Thymus (tissue), 11 donors: Measurements from ENCODE around the gene ETHE1. TPM values are rescaled to one million over a fixed set of nuclear protein-coding genes. Genes with fewer than 3 reads are reported as not detected.

Source experiments
- DNase-seq, 9 donors: peaks; one replicate each; pipeline ENCODE4 v3.0.0-alpha.2; 2013; ENCODE audit warnings: low spot score in 9 of 9, low read depth in 6 of 9, missing footprints in 1 of 9
- H3K27ac ChIP-seq, 2 donors: one replicate each; pipeline ENCODE4 v1.5.1; 2013; ENCODE audit warnings: control low read depth in 1 of 2, low read depth in 1 of 2, low read length in 1 of 2, mild to moderate bottlenecking in 1 of 2, moderate library complexity in 1 of 2
- H3K27me3 ChIP-seq, 2 donors: one replicate each; pipeline ENCODE4 v1.5.1; 2013; ENCODE audit warnings: low read length in 1 of 2; ENCODE audit not compliant: control insufficient read depth in 2 of 2, insufficient read depth in 1 of 2
- H3K36me3 ChIP-seq, 2 donors: one replicate each; pipeline ENCODE4 v1.5.1; 2013; ENCODE audit warnings: low read length in 1 of 2, mild to moderate bottlenecking in 1 of 2, moderate library complexity in 1 of 2; ENCODE audit not compliant: control insufficient read depth in 2 of 2, insufficient read depth in 2 of 2
- H3K4me1 ChIP-seq, 2 donors: one replicate each; pipeline ENCODE4 v1.5.1; 2013; ENCODE audit warnings: low read length in 2 of 2; ENCODE audit not compliant: control insufficient read depth in 2 of 2, insufficient read depth in 2 of 2
- H3K4me3 ChIP-seq, 2 donors: one replicate each; pipeline ENCODE4 v1.5.1; 2013; ENCODE audit warnings: low read length in 2 of 2, control low read depth in 1 of 2, mild to moderate bottlenecking in 1 of 2
- H3K9me3 ChIP-seq, 2 donors: one replicate each; pipeline ENCODE4 v1.5.1; 2013; ENCODE audit warnings: low read length in 1 of 2, mild to moderate bottlenecking in 1 of 2; ENCODE audit not compliant: control insufficient read depth in 2 of 2, insufficient read depth in 1 of 2
- WGBS: extraction: QIAGEN DNeasy Blood & Tissue Kit; methylation state at CpG from one replicate; pipeline ENCODE4 v1.1.7; 2013; 5-methylcytosine and 5-hydroxymethylcytosine counted together
- polyA plus RNA-seq: library from polyadenylated mRNA; stranded (reverse); fragments of 200-250 nt; gene quantifications from one replicate; pipeline ENCODE4 v1.2.3, GENCODE V29; 2013
- total RNA-seq: library from RNA; stranded (reverse); fragments of 120-200 nt; gene quantifications from one replicate; pipeline ENCODE4 v1.2.4, GENCODE V29; 2013
- donor health status: healthy.

Gene ETHE1
- total and polyA plus RNA-seq, 2 donors: 32.3 to 44.8 TPM

- DNase-seq: no peak
- WGBS: 98% methylated on average over 7 of the region's 7 CpGs
- Histone ChIP-seq H3K36me3 (peaks cover 6 to 10% of the 10 kb centered on the region in 2 donors), H3K9me3 (no peaks in the 10 kb centered on the region), H3K27me3 (no peaks in the 10 kb centered on the region), H3K27ac (no peak overlapping the region), H3K4me1 (no peaks in the 10 kb centered on the region), H3K4me3 (no peak overlapping the region)
These were observed 36.9 kb downstream of the ETHE1 start for GRCh38 chr19:43489979-43490599.

GRCh38 chr19:43489310-43489709 is 37.7 kb downstream of the ETHE1 start:
- peaks cover 6 to 9% of the 10 kb centered on the region in 2 donors for H3K36me3 ChIP-seq
- no peak overlapping the region for H3K27ac ChIP-seq
- no peak overlapping the region for H3K4me3 ChIP-seq
- H3K4me1 ChIP-seq: no peaks in the 10 kb centered on the region
- H3K9me3 ChIP-seq: no peaks in the 10 kb centered on the region
- H3K27me3 ChIP-seq: no peaks in the 10 kb centered on the region
- no peak for DNase-seq
- WGBS: 79% methylated on average over 5 of the region's 5 CpGs

- peaks cover 4 to 9% of the 10 kb centered on the region in 2 donors for H3K36me3 ChIP-seq
- no peak overlapping the region for H3K27ac ChIP-seq
- WGBS: 97% methylated on average over 8 of the region's 8 CpGs
- no peaks in the 10 kb centered on the region for H3K4me1 ChIP-seq
- H3K4me3 ChIP-seq: no peak overlapping the region
- H3K27me3 ChIP-seq: no peaks in the 10 kb centered on the region
- DNase-seq: no peak
- H3K9me3 ChIP-seq: no peaks in the 10 kb centered on the region
These were observed 38.8 kb downstream of the ETHE1 start for GRCh38 chr19:43488179-43488578.

- Histone ChIP-seq H3K4me3 (no peak overlapping the region), H3K36me3 (peaks cover 3 to 6% of the 10 kb centered on the region in 2 donors), H3K27ac (no peak overlapping the region), H3K27me3 (no peaks in the 10 kb centered on the region), H3K4me1 (no peaks in the 10 kb centered on the region), H3K9me3 (no peaks in the 10 kb centered on the region)
- DNase-seq: no peak
- 97% methylated on average over 7 of the region's 7 CpGs for WGBS
These were observed 40.6 kb downstream of the ETHE1 start for GRCh38 chr19:43486412-43486811.

GRCh38 chr19:43485951-43486350 is 41.0 kb downstream of the ETHE1 start:
- H3K27me3 ChIP-seq: no peaks in the 10 kb centered on the region
- DNase-seq: no peak
- 95% methylated on average over 6 of the region's 6 CpGs for WGBS
- H3K4me1 ChIP-seq: no peaks in the 10 kb centered on the region
- H3K4me3 ChIP-seq: no peak overlapping the region
- no peak overlapping the region for H3K27ac ChIP-seq
- no peaks in the 10 kb centered on the region for H3K9me3 ChIP-seq
- peaks cover 3 to 7% of the 10 kb centered on the region in 2 donors for H3K36me3 ChIP-seq

- Histone ChIP-seq H3K36me3 (peaks cover 0 to 4% of the 10 kb centered on the region in 2 donors), H3K9me3 (no peaks in the 10 kb centered on the region), H3K27me3 (no peaks in the 10 kb centered on the region), H3K4me3 (no peak overlapping the region), H3K27ac (no peak overlapping the region), H3K4me1 (no peaks in the 10 kb centered on the region)
- 96% methylated on average over 6 of the region's 6 CpGs for WGBS
- DNase-seq: no peak
These were observed 43.7 kb downstream of the ETHE1 start for GRCh38 chr19:43483281-43483680.

- peaks cover 5 to 8% of the 10 kb centered on the region in 2 donors for H3K36me3 ChIP-seq
- no peaks in the 10 kb centered on the region for H3K9me3 ChIP-seq
- H3K27ac ChIP-seq: no peak overlapping the region
- no peak for DNase-seq
- H3K27me3 ChIP-seq: no peaks in the 10 kb centered on the region
- no peak overlapping the region for H3K4me3 ChIP-seq
- 97% methylated on average over 4 of the region's 4 CpGs for WGBS
- H3K4me1 ChIP-seq: no peaks in the 10 kb centered on the region
These were observed 44.8 kb downstream of the ETHE1 start for GRCh38 chr19:43482193-43482592.

GRCh38 chr19:43481701-43482100 is 45.3 kb downstream of the ETHE1 start:
- H3K27ac ChIP-seq: no peak overlapping the region
- H3K9me3 ChIP-seq: no peaks in the 10 kb centered on the region
- peaks cover 5 to 8% of the 10 kb centered on the region in 2 donors for H3K36me3 ChIP-seq
- H3K4me1 ChIP-seq: no peaks in the 10 kb centered on the region
- WGBS: 97% methylated on average over 6 of the region's 6 CpGs
- H3K4me3 ChIP-seq: no peak overlapping the region
- H3K27me3 ChIP-seq: no peaks in the 10 kb centered on the region
- DNase-seq: no peak

GRCh38 chr19:43480574-43480973 is 46.4 kb downstream of the ETHE1 start:
- whole genome bisulfite sequencing: 97% methylated on average over 3 of the region's 3 CpGs
- Histone ChIP-seq H3K27me3 (no peaks in the 10 kb centered on the region), H3K4me3 (no peak overlapping the region), H3K27ac (no peak overlapping the region), H3K36me3 (peaks cover 5 to 8% of the 10 kb centered on the region in 2 donors), H3K4me1 (peaks cover 0 to 2% of the 10 kb centered on the region in 2 donors), H3K9me3 (no peaks in the 10 kb centered on the region)
- no peak for DNase-seq
